SK-N-SH (cell line): Measurements from ENCODE around the gene NR6A1. TPM values are rescaled to one million over a fixed set of nuclear protein-coding genes. Genes with fewer than 3 reads are reported as not detected.

Source experiments
- CTCF ChIA-PET: fragments of 300-600, 350-600 bp; formaldehyde crosslinking; extraction: SDS; loops from one replicate; lab custom pipeline; 2021; lab: Yijun Ruan, JAX
- POLR2A ChIA-PET: fragments of 350-600 bp; sonication (Branson Sonifier 250); formaldehyde crosslinking; extraction: SDS; loops from one replicate; lab custom pipeline; 2020; ENCODE audit warnings: antibody characterized with exemption, inconsistent platforms; lab: Yijun Ruan, JAX
- DNase-seq: peaks from one replicate; pipeline ENCODE4 v3.0.0; 2012
- H2AFZ ChIP-seq: fragments of 200-600 bp; sonication (generic); 2 replicates; pipeline ENCODE4 v1.8.1; 2016; ENCODE audit warnings: antibody characterized with exemption, mild to moderate bottlenecking, low read depth
- H3F3A ChIP-seq: fragments of 200-600 bp; sonication (generic); replicated peaks from 2 replicates; pipeline ENCODE3; 2016; ENCODE audit warnings: antibody characterized with exemption, mild to moderate bottlenecking; ENCODE audit not compliant: insufficient read depth
- H3K27ac ChIP-seq, 2 experiments: fragments of 200-500 bp in 1 of 2; fragments of 200-600 bp in 1 of 2; sonication (Bioruptor generic) in 1 of 2; sonication (generic), shearing (Covaris generic) in 1 of 2; 2 replicates each; pipeline versions ENCODE4 v1.5.1 to v1.6.1; 2014 to 2016; ENCODE audit warnings: low read depth in 2 of 2, inconsistent platforms in 1 of 2, low read length in 1 of 2, mild to moderate bottlenecking in 1 of 2, mixed read lengths in 1 of 2
- H3K27me3 ChIP-seq: fragments of 200-600 bp; sonication (generic), shearing (Covaris generic); 2 replicates; pipeline ENCODE4 v1.6.1; 2016; ENCODE audit warnings: mixed run types; ENCODE audit not compliant: insufficient read depth
- H3K36me3 ChIP-seq, 2 experiments: fragments of 200-500 bp in 1 of 2; fragments of 200-600 bp in 1 of 2; sonication (Bioruptor generic) in 1 of 2; sonication (generic) in 1 of 2; replicated peaks in 1 of 2; 2 replicates each; pipeline versions ENCODE3 to v1.5.1; 2014 to 2016; ENCODE audit warnings: low read length in 1 of 2, mild to moderate bottlenecking in 1 of 2; ENCODE audit not compliant: insufficient read depth in 2 of 2, control insufficient read depth in 1 of 2
- H3K4me1 ChIP-seq, 2 experiments: fragments of 200-500 bp in 1 of 2; fragments of 200-600 bp in 1 of 2; sonication (Bioruptor generic) in 1 of 2; sonication (generic), shearing (Covaris generic) in 1 of 2; 2 replicates each; pipeline versions ENCODE4 v1.5.1 to v1.6.1; 2014 to 2016; ENCODE audit warnings: low read depth in 1 of 2, low read length in 1 of 2, mixed run types in 1 of 2; ENCODE audit not compliant: insufficient read depth in 2 of 2, control insufficient read depth in 1 of 2
- H3K4me2 ChIP-seq: fragments of 200-600 bp; sonication (generic), shearing (Covaris generic); 2 replicates; pipeline ENCODE4 v1.6.1; 2017; ENCODE audit warnings: mixed run types
- H3K4me3 ChIP-seq, 2 experiments: fragments of 200-500 bp in 1 of 2; fragments of 200-600 bp in 1 of 2; sonication (Bioruptor generic) in 1 of 2; sonication (generic), shearing (Covaris generic) in 1 of 2; 2 replicates each; pipeline versions ENCODE4 v1.5.1 to v1.8.1; 2014 to 2016; ENCODE audit warnings: low read depth in 2 of 2, inconsistent platforms in 1 of 2, low read length in 1 of 2, mild to moderate bottlenecking in 1 of 2, mixed read lengths in 1 of 2, moderate library complexity in 1 of 2
- H3K79me2 ChIP-seq: fragments of 200-600 bp; sonication (generic); 2 replicates; pipeline ENCODE4 v1.8.1; 2017; ENCODE audit warnings: mild to moderate bottlenecking; ENCODE audit not compliant: insufficient read depth
- H3K9ac ChIP-seq: fragments of 200-600 bp; sonication (generic); 2 replicates; pipeline ENCODE4 v1.6.1; 2017; ENCODE audit warnings: mixed run types
- H3K9me2 ChIP-seq: fragments of 200-600 bp; sonication (generic); 2 replicates; pipeline ENCODE4 v1.6.1; 2017; ENCODE audit warnings: mixed run types
- H3K9me3 ChIP-seq: fragments of 200-600 bp; sonication (generic); 2 replicates; pipeline ENCODE4 v1.6.1; 2017; ENCODE audit warnings: mixed run types, mild to moderate bottlenecking, moderate library complexity
- H4K20me1 ChIP-seq: fragments of 200-600 bp; sonication (generic); 2 replicates; pipeline ENCODE4 v1.6.1; 2017; ENCODE audit warnings: mild to moderate bottlenecking, mixed run types; ENCODE audit not compliant: insufficient read depth
- EP300 ChIP-seq, 2 experiments: IDR thresholded peaks; 2 replicates each; pipeline versions ENCODE4 v1.4.0 to v1.6.1; 2012; ENCODE audit warnings: borderline replicate concordance in 1 of 2, low read depth in 1 of 2, low read length in 1 of 2
- EZH2phosphoT487 ChIP-seq: fragments of 200-600 bp; sonication (generic); IDR thresholded peaks from 2 replicates; pipeline ENCODE4 v1.6.1; 2017; ENCODE audit warnings: low read depth, mixed run types, mild to moderate bottlenecking, antibody characterized with exemption, moderate library complexity, borderline replicate concordance
- FOSL2 ChIP-seq: IDR thresholded peaks from 2 replicates; pipeline ENCODE4 v1.4.0; 2012; ENCODE audit warnings: low read depth, mild to moderate bottlenecking, moderate library complexity, borderline replicate concordance
- GABPA ChIP-seq: IDR thresholded peaks from 2 replicates; pipeline ENCODE4 v1.4.0; 2012; ENCODE audit warnings: low read depth, mild to moderate bottlenecking
- GATA2 ChIP-seq: sonication (generic); formaldehyde crosslinking; IDR thresholded peaks from 2 replicates; pipeline ENCODE4 v1.5.0; 2020; ENCODE audit warnings: mild to moderate bottlenecking, missing genetic modification reagents
- MXI1 ChIP-seq: IDR thresholded peaks from 2 replicates; pipeline ENCODE4 v1.6.1; 2012; ENCODE audit warnings: mild to moderate bottlenecking, low read depth, low read length, improper control_type of control experiment
- PBX3 ChIP-seq: IDR thresholded peaks from 2 replicates; pipeline ENCODE4; 2012
- RCOR1 ChIP-seq: fragments of 150-350 bp; IDR thresholded peaks from 2 replicates; pipeline ENCODE4 v1.6.1; 2017; ENCODE audit warnings: antibody characterized with exemption, low read length
- RXRA ChIP-seq: IDR thresholded peaks from 2 replicates; pipeline ENCODE4 v1.4.0; 2012; ENCODE audit warnings: low read depth, mild to moderate bottlenecking, borderline replicate concordance
- TAF1 ChIP-seq: IDR thresholded peaks from 2 replicates; pipeline ENCODE4 v1.6.1; 2012; ENCODE audit warnings: low read depth, mild to moderate bottlenecking, low read length, moderate library complexity, borderline replicate concordance
- TEAD4 ChIP-seq: IDR thresholded peaks from 2 replicates; pipeline ENCODE4 v1.4.0; 2012; ENCODE audit warnings: mild to moderate bottlenecking, borderline replicate concordance; ENCODE audit not compliant: insufficient read depth
- USF1 ChIP-seq: IDR thresholded peaks from 2 replicates; pipeline ENCODE4 v1.4.0; 2012; ENCODE audit warnings: low read depth, borderline replicate concordance
- WGBS: methylation state at CpG from one replicate; pipeline ENCODE4 v1.1.6; 2017; ENCODE audit warnings: low lambda C conversion rate; 5-methylcytosine and 5-hydroxymethylcytosine counted together
- polyA plus RNA-seq, 3 experiments: library from polyadenylated mRNA; depleted of rRNA; stranded (reverse); fragments of >200 nt; gene quantifications; 2 replicates each; pipeline ENCODE4 v1.2.3, GENCODE V29; 2012

NR6A1 gene
- polyA plus RNA-seq, 1 of the 3 experiments (the other 2 are of a cell fraction), result 1.2 TPM

- no peak overlapping the region for H3K27ac ChIP-seq
- WGBS, result 70% methylated on average over 3 of the region's 7 CpGs
- no peak overlapping the region for H2AFZ ChIP-seq
- no peak overlapping the region for H3K9ac ChIP-seq
- no peak for DNase-seq
- H3K4me1 ChIP-seq, result no peaks in the 10 kb centered on the region; a peak in 1 of 4 replicates
- CTCF ChIA-PET, result interaction anchor here (1.0 kb wide), 1 partner anchor 52 kb away, joined by 3 read pairs; no protein-coding TSS in a partner anchor
- TF ChIP-seq TEAD4, result no peak
- no peaks in the 10 kb centered on the region for H4K20me1 ChIP-seq
- H3K9me2 ChIP-seq, result no peaks in the 10 kb centered on the region
- H3K4me2 ChIP-seq, result no peak overlapping the region
- H3K36me3 ChIP-seq, result no peaks in the 10 kb centered on the region
- no peaks in the 10 kb centered on the region for H3K79me2 ChIP-seq
- no peaks in the 10 kb centered on the region; the same call in 1 of the 2 replicates for H3K27me3 ChIP-seq
- POLR2A ChIA-PET, result no interaction called here
- no peak overlapping the region for H3K4me3 ChIP-seq
- no peaks in the 10 kb centered on the region for H3F3A ChIP-seq
- H3K9me3 ChIP-seq, result no peaks in the 10 kb centered on the region
These were observed 300.4 kb downstream of the NR6A1 start for GRCh38 chr9:124470726-124471125.

GRCh38 chr9:124470306-124470705, 300.8 kb downstream of the NR6A1 start:
- H3F3A ChIP-seq, result no peaks in the 10 kb centered on the region
- H2AFZ ChIP-seq, result no peak overlapping the region
- no peak overlapping the region for H3K4me2 ChIP-seq
- no peak overlapping the region for H3K4me3 ChIP-seq
- no peaks in the 10 kb centered on the region; a peak in 1 of 4 replicates for H3K4me1 ChIP-seq
- H3K9me3 ChIP-seq, result no peaks in the 10 kb centered on the region
- no peak for TF ChIP-seq PBX3
- TF ChIP-seq GATA2 (CRISPR knock-in tag), result no peak
- no peak for TF ChIP-seq GABPA
- TF ChIP-seq USF1, result no peak
- no peak for TF ChIP-seq RCOR1
- no peak for TF ChIP-seq TAF1
- H3K27ac ChIP-seq, result no peak overlapping the region
- H3K36me3 ChIP-seq, result no peaks in the 10 kb centered on the region
- no peaks in the 10 kb centered on the region for H4K20me1 ChIP-seq
- no peaks in the 10 kb centered on the region; the same call in 1 of the 2 replicates for H3K27me3 ChIP-seq
- POLR2A ChIA-PET, result no interaction called here
- DNase-seq, result no peak
- no peak overlapping the region for H3K9ac ChIP-seq
- CTCF ChIA-PET, result no interaction called here
- WGBS, result 64% methylated on average over 2 of the region's 13 CpGs
- H3K79me2 ChIP-seq, result no peaks in the 10 kb centered on the region
- no peaks in the 10 kb centered on the region for H3K9me2 ChIP-seq

DNA sequence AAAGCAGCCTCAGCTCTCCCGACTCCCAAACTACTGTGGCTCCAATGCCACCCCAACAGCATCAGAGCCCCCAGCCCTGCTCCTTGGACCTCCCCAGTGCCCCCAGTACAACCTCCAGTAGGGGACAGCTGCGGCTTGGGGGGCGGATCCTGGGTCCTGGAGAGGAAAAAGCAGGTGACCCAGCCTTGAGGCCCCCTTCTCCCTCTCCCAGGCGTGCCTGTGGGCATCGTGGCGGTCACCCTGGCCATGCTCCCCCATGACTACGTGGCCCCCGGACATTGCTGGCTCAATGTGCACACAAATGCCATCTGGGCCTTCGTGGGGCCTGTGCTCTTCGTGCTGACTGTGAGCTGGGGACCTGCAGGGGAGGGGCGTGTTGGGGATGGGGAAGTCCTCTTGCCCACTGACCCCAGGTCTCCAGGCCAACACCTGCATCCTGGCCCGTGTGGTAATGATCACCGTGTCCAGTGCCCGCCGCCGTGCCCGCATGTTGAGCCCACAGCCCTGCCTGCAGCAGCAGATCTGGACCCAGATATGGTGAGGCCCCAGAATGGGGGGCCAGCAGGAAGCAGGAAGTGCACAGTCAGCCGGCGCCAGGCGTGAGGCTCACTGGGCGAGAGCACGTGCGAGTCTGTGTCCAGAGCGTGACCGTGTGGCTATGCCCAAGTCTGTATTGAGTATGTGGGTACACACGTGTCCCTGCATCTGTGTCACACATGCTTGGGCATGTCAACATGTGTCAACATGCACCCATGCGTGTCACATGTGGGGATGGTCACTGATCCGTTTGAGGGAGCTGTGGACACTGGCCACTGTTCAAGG, 301.9 kb downstream of the NR6A1 start:
- TF ChIP-seq FOSL2 (no peak), EP300 (IDR thresholded peaks at IDR 0.05; ENCODE audit: borderline replicate concordance in 1 of 2, low read depth in 1 of 2, low read length in 1 of 2) (no peak), EZH2phosphoT487 (no peak), MXI1 (no peak), RXRA (no peak)
- Histone ChIP-seq H3K36me3 (no peaks in the 10 kb centered on the region), H3K79me2 (no peaks in the 10 kb centered on the region), H3K27ac (no peak overlapping the region), H3K9me3 (no peaks in the 10 kb centered on the region), H3K9ac (no peak overlapping the region), H3K9me2 (no peaks in the 10 kb centered on the region), H3K27me3 (no peaks in the 10 kb centered on the region; the same call in 1 of the 2 replicates), H3F3A (no peaks in the 10 kb centered on the region), H3K4me2 (no peak overlapping the region), H3K4me1 (no peaks in the 10 kb centered on the region; a peak in 1 of 4 replicates), H2AFZ (no peak overlapping the region), H3K4me3 (no peak overlapping the region), H4K20me1 (no peaks in the 10 kb centered on the region)
- POLR2A ChIA-PET, result no interaction called here
- 85% methylated on average over 12 of the region's 28 CpGs for WGBS
- CTCF ChIA-PET, result interaction anchor here (0.5 kb wide), 1 partner anchor 1795 kb away, joined by 3 read pairs; no protein-coding TSS in a partner anchor
- DNase-seq, result no peak
